ENCODE data around the gene TAAR2. TPM values are rescaled to one million over a fixed set of nuclear protein-coding genes. Genes with fewer than 3 reads are reported as not detected.

TAAR2 gene
- total and polyA plus RNA-seq, 2 donors (not counting 3 experiments of a cell fraction or from before 2014, with no cell fraction given) = not detected

- intact Hi-C loops (cut with micrococcal nuclease) = no loop called here
- no peaks in the 10 kb centered on the region for H3K36me3 ChIP-seq (ENCODE audit: control insufficient read depth in 2 of 2, extremely low read depth in 1 of 2, insufficient read depth in 2 of 2, low read length in 2 of 2)
- H3K9ac ChIP-seq (replicated peaks; ENCODE audit: extremely low read depth, insufficient read depth, low read length) = no peak overlapping the region
- ChIA-PET CTCF (interaction anchor here (1.4 kb wide), 1 partner anchor 18 kb away, joined by 3 read pairs; no protein-coding TSS in a partner anchor), POLR2A (no interaction called here)
- H3K9me3 ChIP-seq (replicated peaks; ENCODE audit: control insufficient read depth, insufficient read depth, low read length) = no peaks in the 10 kb centered on the region
- H4K20me1 ChIP-seq (replicated peaks; ENCODE audit: control insufficient read depth, extremely low read depth, insufficient read depth, low read length) = no peaks in the 10 kb centered on the region
- no peak overlapping the region for H2AFZ ChIP-seq (ENCODE audit: low read depth, low read length)
- FAIRE-seq = no peak
- no peaks in the 10 kb centered on the region for H3K4me1 ChIP-seq (ENCODE audit: control insufficient read depth, extremely low read depth, insufficient read depth, low read length)
- dilution Hi-C loops (cut with MboI; ENCODE audit: extremely low pct_ligation_motif_present, low sequenced_read_pairs) = no loop called here
- no peak for TF ChIP-seq POLR2A (IDR thresholded peaks at IDR 0.05; ENCODE audit: low read depth, low read length)
- TF ChIP-seq CTCF (IDR thresholded peaks at IDR 0.05; ENCODE audit: extremely low read depth in 1 of 2, insufficient read depth in 1 of 2, low read depth in 1 of 2, low read length in 2 of 2) = no peak
- no peak for TF ChIP-seq MYC (IDR thresholded peaks at IDR 0.05; ENCODE audit: low read depth, low read length)
- no peak for TF ChIP-seq EZH2 (IDR thresholded peaks at IDR 0.05; ENCODE audit: borderline replicate concordance, low read depth, low read length, severe bottlenecking)
- no peak for TF ChIP-seq MAX (IDR thresholded peaks at IDR 0.05; ENCODE audit: insufficient read depth, insufficient read length)
- TF ChIP-seq FOS (IDR thresholded peaks at IDR 0.05; ENCODE audit: borderline replicate concordance, insufficient read depth, low read length) = no peak
- TF ChIP-seq JUN (IDR thresholded peaks at IDR 0.05; ENCODE audit: borderline replicate concordance, insufficient read depth, insufficient read length, low read depth) = no peak
- TF ChIP-seq GATA2 (IDR thresholded peaks at IDR 0.05; ENCODE audit: insufficient read depth, insufficient read length, low read depth, low read length) = no peak
- no peaks in the 10 kb centered on the region for H3K79me2 ChIP-seq (ENCODE audit: control insufficient read depth, insufficient read depth, low read length)
- no TSS peak for BruUV-seq (replicated peaks)
- H3K9me1 ChIP-seq (replicated peaks; ENCODE audit: control insufficient read depth, extremely low read depth, insufficient read depth, low read length) = no peaks in the 10 kb centered on the region
- no peak overlapping the region for H3K4me3 ChIP-seq (replicated peaks in 1 of 3; ENCODE audit: insufficient read depth in 1 of 3, low read depth in 1 of 3, low read length in 3 of 3)
- H3K27me3 ChIP-seq (ENCODE audit: control insufficient read depth in 2 of 2, insufficient read depth in 2 of 2, low read length in 2 of 2) = peaks cover 0 to 5% of the 10 kb centered on the region in 2 experiments
- H3K4me2 ChIP-seq (ENCODE audit: insufficient read depth, low read length) = no peak overlapping the region
- DNase-seq (ENCODE audit: low read depth, low spot score) = no peak
- no peak overlapping the region for H3K27ac ChIP-seq (ENCODE audit: insufficient read depth, low read depth, low read length)
Measured at GRCh38 chr6:132571774-132572173, 52.3 kb downstream of the TAAR2 start.
